NCI-H226 (cell line): ENCODE results near the gene GLYR1.

Experiments
- DNase-seq: peaks from one replicate; pipeline ENCODE4 v3.0.0-alpha.2; 2015

The GLYR1 gene

DNA sequence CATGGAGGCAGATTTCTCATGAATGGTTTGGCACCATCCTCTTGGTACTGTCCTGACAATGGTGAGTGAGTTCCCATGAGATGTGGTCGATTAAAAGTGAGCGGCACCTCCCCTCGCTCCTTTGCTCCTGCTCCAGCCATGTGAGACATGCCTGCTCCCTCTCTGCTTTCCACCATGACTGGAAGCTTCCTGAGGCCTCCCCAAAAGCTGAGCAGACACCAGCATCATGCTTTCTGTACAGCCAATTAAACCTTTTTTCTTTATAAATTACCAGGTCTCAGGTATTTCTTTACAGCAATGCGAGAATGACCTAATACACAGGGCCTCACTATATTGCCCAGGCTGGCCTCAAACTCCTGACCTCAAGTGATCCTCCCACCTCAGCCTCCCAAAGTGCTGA lies 92.2 kb downstream of the GLYR1 start:
- DNase-seq = no peak

DNA sequence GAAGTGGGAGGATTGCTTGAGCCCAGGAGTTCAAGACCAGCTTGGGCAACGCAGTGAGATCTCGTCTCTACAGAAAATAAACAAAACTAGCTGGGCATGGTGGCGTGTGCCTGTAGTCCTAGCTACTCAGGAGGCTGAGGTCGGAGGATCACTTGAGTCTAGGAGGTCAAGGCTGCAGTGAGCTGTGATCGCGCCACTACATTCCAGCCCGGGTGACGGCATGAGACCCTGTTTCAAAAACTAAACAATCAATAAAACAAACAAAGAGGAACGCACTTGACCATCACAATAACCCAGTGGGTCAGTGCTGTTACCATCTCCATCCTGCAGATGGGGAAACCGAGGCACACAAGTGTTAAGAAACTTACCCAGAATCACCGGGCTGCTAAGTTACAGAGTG lies 93.9 kb downstream of the GLYR1 start:
- DNase-seq = no peak
